Stimulated activated CD8-positive, alpha-beta memory T cell treated with anti-CD3 and anti-CD28 coated beads, Interleukin-12 subunit alpha, Interleukin-12 subunit beta, amount 100 ng/mL, for 24 hours (primary cell): ENCODE results near the gene PTPRM.

Experiments used
- DNase-seq: peaks from one replicate; pipeline ENCODE4 v3.0.0-alpha.2; 2020; ENCODE audit errors: extremely low read depth

The PTPRM gene

GRCh38 chr18:7855671-7856070, 288.6 kb downstream of the PTPRM start:
- no peak for DNase-seq

GRCh38 chr18:7856116-7856515, 289.0 kb downstream of the PTPRM start:
- no peak for DNase-seq

GRCh38 chr18:7856733-7857132, 289.6 kb downstream of the PTPRM start:
- no peak for DNase-seq

GRCh38 chr18:7857562-7857961, 290.4 kb downstream of the PTPRM start:
- DNase-seq = no peak

- no peak for DNase-seq
These were observed 292.0 kb downstream of the PTPRM start for GRCh38 chr18:7859122-7859521.

- DNase-seq = no peak
These were observed 303.1 kb downstream of the PTPRM start for GRCh38 chr18:7870266-7870665.

- no peak for DNase-seq
These were observed 303.7 kb downstream of the PTPRM start for GRCh38 chr18:7870855-7871254.

- no peak for DNase-seq
These were observed 304.7 kb downstream of the PTPRM start for GRCh38 chr18:7871560-7872456.

GRCh38 chr18:7872569-7872968, 305.5 kb downstream of the PTPRM start:
- DNase-seq = no peak

GRCh38 chr18:7873316-7873715, 306.2 kb downstream of the PTPRM start:
- no peak for DNase-seq

- DNase-seq = no peak
These were observed 309.4 kb downstream of the PTPRM start for GRCh38 chr18:7876354-7877104.

- DNase-seq = no peak
These were observed 310.5 kb downstream of the PTPRM start for GRCh38 chr18:7877609-7878008.

GRCh38 chr18:7878265-7879211, 311.4 kb downstream of the PTPRM start:
- no peak for DNase-seq

- no peak for DNase-seq
These were observed 312.6 kb downstream of the PTPRM start for GRCh38 chr18:7879717-7880116.

GRCh38 chr18:7885865-7886264, 318.7 kb downstream of the PTPRM start:
- DNase-seq = no peak

GRCh38 chr18:7886436-7886835, 319.3 kb downstream of the PTPRM start:
- no peak for DNase-seq

- no peak for DNase-seq
These were observed 322.4 kb downstream of the PTPRM start for GRCh38 chr18:7889515-7889914.

- no peak for DNase-seq
These were observed 323.0 kb downstream of the PTPRM start for GRCh38 chr18:7890075-7890474.

GRCh38 chr18:7892556-7892955, 325.4 kb downstream of the PTPRM start:
- no peak for DNase-seq

GRCh38 chr18:7894592-7894991, 327.5 kb downstream of the PTPRM start:
- DNase-seq = no peak

GRCh38 chr18:7895346-7895745, 328.2 kb downstream of the PTPRM start:
- no peak for DNase-seq

GRCh38 chr18:7896161-7896560, 329.0 kb downstream of the PTPRM start:
- DNase-seq = no peak
